Prostate gland (tissue), 2 donors: ENCODE data around the gene MAOA.

ENCODE experiments used
- POLR2AphosphoS5 ChIP-seq: sonication (generic); formaldehyde crosslinking; IDR thresholded peaks from one replicate; pipeline ENCODE4 v1.6.1; 2017; ENCODE audit warnings: antibody characterized with exemption
- TF ChIP-seq, protein P1 (sequence below), 4 experiments: fragments of 200-600 bp in 2 of 4; fragments of 450-650 bp in 2 of 4; sonication (generic) in 2 of 4; IDR thresholded peaks; 1 replicate in 3 of 4; 2 replicates in 1 of 4; pipeline ENCODE4 v1.5.1; 2016 to 2019; ENCODE audit warnings: antibody characterized with exemption in 4 of 4, mild to moderate bottlenecking in 2 of 4, moderate library complexity in 2 of 4

- TF ChIP-seq, protein P1, sequence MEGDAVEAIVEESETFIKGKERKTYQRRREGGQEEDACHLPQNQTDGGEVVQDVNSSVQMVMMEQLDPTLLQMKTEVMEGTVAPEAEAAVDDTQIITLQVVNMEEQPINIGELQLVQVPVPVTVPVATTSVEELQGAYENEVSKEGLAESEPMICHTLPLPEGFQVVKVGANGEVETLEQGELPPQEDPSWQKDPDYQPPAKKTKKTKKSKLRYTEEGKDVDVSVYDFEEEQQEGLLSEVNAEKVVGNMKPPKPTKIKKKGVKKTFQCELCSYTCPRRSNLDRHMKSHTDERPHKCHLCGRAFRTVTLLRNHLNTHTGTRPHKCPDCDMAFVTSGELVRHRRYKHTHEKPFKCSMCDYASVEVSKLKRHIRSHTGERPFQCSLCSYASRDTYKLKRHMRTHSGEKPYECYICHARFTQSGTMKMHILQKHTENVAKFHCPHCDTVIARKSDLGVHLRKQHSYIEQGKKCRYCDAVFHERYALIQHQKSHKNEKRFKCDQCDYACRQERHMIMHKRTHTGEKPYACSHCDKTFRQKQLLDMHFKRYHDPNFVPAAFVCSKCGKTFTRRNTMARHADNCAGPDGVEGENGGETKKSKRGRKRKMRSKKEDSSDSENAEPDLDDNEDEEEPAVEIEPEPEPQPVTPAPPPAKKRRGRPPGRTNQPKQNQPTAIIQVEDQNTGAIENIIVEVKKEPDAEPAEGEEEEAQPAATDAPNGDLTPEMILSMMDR (IDR thresholded peaks at IDR 0.05): no peak
- TF ChIP-seq POLR2AphosphoS5: no peak
These were observed 62.0 kb downstream of the MAOA start for GRCh38 chrX:43718081-43718480.
